SK-N-SH (cell line): ENCODE measurements around the gene TTC3.

ENCODE experiments used
- CTCF ChIP-seq: fragments of 200-600 bp; sonication (generic); IDR thresholded peaks from 2 replicates; pipeline ENCODE4 v1.6.1; 2017; ENCODE audit warnings: antibody characterized with exemption, mild to moderate bottlenecking, moderate library complexity
- EP300 ChIP-seq, 2 experiments: IDR thresholded peaks; 2 replicates each; pipeline versions ENCODE4 v1.4.0 to v1.6.1; 2012; ENCODE audit warnings: borderline replicate concordance in 1 of 2, low read depth in 1 of 2, low read length in 1 of 2
- MAX ChIP-seq: IDR thresholded peaks from 2 replicates; pipeline ENCODE4 v1.4.0; 2012; ENCODE audit warnings: low read depth
- PBX3 ChIP-seq: IDR thresholded peaks from 2 replicates; pipeline ENCODE4; 2012
- POLR2AphosphoS5 ChIP-seq: IDR thresholded peaks from 2 replicates; pipeline ENCODE4 v1.6.1; 2012; ENCODE audit warnings: low read depth, low read length

GRCh38 chr21:37230632-37231248 is 157.7 kb downstream of the TTC3 start:
- TF ChIP-seq CTCF (no peak), MAX (no peak), POLR2AphosphoS5 (no peak), EP300 (IDR thresholded peaks at IDR 0.05; ENCODE audit: borderline replicate concordance in 1 of 2, low read depth in 1 of 2, low read length in 1 of 2) (no peak), PBX3 (no peak)
